OCI-LY7 (cell line): ENCODE results near the gene APCDD1. TPM values are rescaled to one million over a fixed set of nuclear protein-coding genes. Genes with fewer than 3 reads are reported as not detected.

Experiments used
- BruUV-seq: library from RNA; stranded (reverse); fragments of 400-500 nt; replicated peaks from 2 replicates; lab custom pipeline; 2021; lab: Mats Ljungman, UMichigan
- CTCF ChIA-PET: fragments of 300-600 bp; sonication (Branson Sonifier 250); formaldehyde crosslinking; loops from one replicate; lab custom pipeline; 2022; ENCODE audit warnings: antibody characterized with exemption; ENCODE audit not compliant: unreplicated experiment; lab: Charles Lee
- POLR2A ChIA-PET: fragments of 300-600 bp; sonication (Branson Sonifier 250); formaldehyde crosslinking; loops from one replicate; lab custom pipeline; 2022; ENCODE audit warnings: antibody characterized with exemption; lab: Charles Lee
- DNase-seq: peaks from one replicate; pipeline ENCODE4 v3.0.0-alpha.2; 2015; ENCODE audit warnings: low spot score
- H2AFZ ChIP-seq: fragments of 200-600 bp; sonication (generic), shearing (Covaris generic); 2 replicates; pipeline ENCODE4 v1.6.1; 2014; ENCODE audit warnings: mild to moderate bottlenecking, antibody characterized with exemption, low read length, moderate library complexity
- H3K27ac ChIP-seq: fragments of 200-600 bp; sonication (generic); 2 replicates; pipeline ENCODE4 v1.5.1; 2014; ENCODE audit warnings: mixed run types, low read depth, mild to moderate bottlenecking, moderate library complexity, low read length, inconsistent platforms; ENCODE audit not compliant: poor library complexity, severe bottlenecking
- H3K36me3 ChIP-seq: fragments of 200-600 bp; sonication (generic); 2 replicates; pipeline ENCODE4 v1.6.1; 2014; ENCODE audit warnings: mild to moderate bottlenecking, antibody characterized with exemption, low read length, moderate library complexity, mixed read lengths; ENCODE audit not compliant: insufficient read depth
- H3K4me1 ChIP-seq: fragments of 200-600 bp; sonication (generic); 2 replicates; pipeline ENCODE4 v1.5.1; 2014; ENCODE audit warnings: mild to moderate bottlenecking, low read length; ENCODE audit not compliant: insufficient read depth, poor library complexity, severe bottlenecking
- H3K4me2 ChIP-seq: fragments of 200-600 bp; sonication (generic); 2 replicates; pipeline ENCODE4 v1.6.1; 2014; ENCODE audit warnings: mild to moderate bottlenecking, low read length
- H3K4me3 ChIP-seq: fragments of 200-600 bp; sonication (generic); 2 replicates; pipeline ENCODE4 v1.5.1; 2014; ENCODE audit warnings: mild to moderate bottlenecking, low read depth, low read length; ENCODE audit not compliant: poor library complexity, severe bottlenecking
- H3K79me2 ChIP-seq: fragments of 200-600 bp; sonication (generic); 2 replicates; pipeline ENCODE4 v1.6.1; 2016; ENCODE audit warnings: low read depth, mild to moderate bottlenecking, low read length, moderate library complexity, mixed read lengths; ENCODE audit not compliant: insufficient read depth
- H3K9me2 ChIP-seq: fragments of 200-600 bp; sonication (generic); 2 replicates; pipeline ENCODE4 v1.6.1; 2016; ENCODE audit warnings: mild to moderate bottlenecking, low read length, mixed read lengths; ENCODE audit not compliant: insufficient read depth
- H3K9me3 ChIP-seq: fragments of 200-600 bp; sonication (generic); 2 replicates; pipeline ENCODE4 v1.6.1; 2014; ENCODE audit warnings: mild to moderate bottlenecking, mixed run types, low read length, mixed read lengths
- H4K20me1 ChIP-seq: fragments of 200-600 bp; sonication (generic); 2 replicates; pipeline ENCODE4 v1.6.1; 2014; ENCODE audit warnings: mild to moderate bottlenecking, antibody characterized with exemption, low read length, moderate library complexity, mixed read lengths; ENCODE audit not compliant: insufficient read depth
- CTCF ChIP-seq: fragments of 200-600 bp; sonication (generic); conservative IDR thresholded peaks from 2 replicates; pipeline ENCODE4 v1.5.1; 2014; ENCODE audit warnings: mild to moderate bottlenecking, antibody characterized with exemption, low read length, moderate library complexity, mixed read lengths
- EZH2phosphoT487 ChIP-seq: fragments of 200-600 bp; sonication (generic); IDR thresholded peaks from 2 replicates; pipeline ENCODE4 v1.6.1; 2018; ENCODE audit warnings: low read depth, borderline replicate concordance, mild to moderate bottlenecking, mixed run types, antibody characterized with exemption, low read length, moderate library complexity, mixed read lengths
- intact Hi-C: fragments of 100-400 bp; cut with micrococcal nuclease; formaldehyde crosslinking; loops from one replicate; pipeline ENCODE4 v1.10.0; 2022; ENCODE audit not compliant: unreplicated experiment
- total RNA-seq, 2 experiments: library from RNA; depleted of rRNA in 1 of 2; stranded (reverse); fragments of >200 nt in 1 of 2; shearing (Covaris generic) in 1 of 2; gene quantifications; 2 replicates each; pipeline ENCODE4 v1.2.3, GENCODE V29; 2014 to 2022

The APCDD1 gene
- total RNA-seq, 2 experiments from 2014 or later = not detected

- no peaks in the 10 kb centered on the region for H3K9me2 ChIP-seq
- 0 out of 2 replicates have a peak, but pooled peaks cover 4% of the 10 kb centered on the region for H4K20me1 ChIP-seq
- H3K9me3 ChIP-seq = no peaks in the 10 kb centered on the region
- H3K79me2 ChIP-seq = no peaks in the 10 kb centered on the region
- H2AFZ ChIP-seq = no peak overlapping the region
- no peak overlapping the region for H3K27ac ChIP-seq
- H3K4me1 ChIP-seq = peaks cover 5% of the 10 kb centered on the region
- CTCF ChIA-PET = interaction anchor here (0.6 kb wide), 1 partner anchor 106 kb away, joined by 3 read pairs; no protein-coding TSS in a partner anchor
- no peak overlapping the region for H3K4me2 ChIP-seq
- TF ChIP-seq EZH2phosphoT487 (no peak), CTCF (no peak)
- H3K36me3 ChIP-seq = no peaks in the 10 kb centered on the region
- intact Hi-C loops = loop anchor here (10.0 kb wide), 1 partner anchor 241 kb away; no protein-coding TSS in a partner anchor
- no peak for DNase-seq
- BruUV-seq = no TSS peak
- POLR2A ChIA-PET = interaction anchor here (0.6 to 1.1 kb wide), 2 partner anchors 19 to 129 kb away, joined by 3 read pairs; no protein-coding TSS in a partner anchor
- H3K4me3 ChIP-seq = no peak overlapping the region
Observed at GRCh38 chr18:10515456-10515855, 61.0 kb downstream of the APCDD1 start.

- H3K36me3 ChIP-seq = no peaks in the 10 kb centered on the region
- no peaks in the 10 kb centered on the region for H3K79me2 ChIP-seq
- no peaks in the 10 kb centered on the region for H3K9me2 ChIP-seq
- BruUV-seq = no TSS peak
- 0 out of 2 replicates have a peak, but pooled peaks cover 4% of the 10 kb centered on the region for H4K20me1 ChIP-seq
- intact Hi-C loops = loop anchor here (10.0 kb wide), 1 partner anchor 241 kb away; no protein-coding TSS in a partner anchor
- TF ChIP-seq EZH2phosphoT487 (no peak), CTCF (no peak)
- POLR2A ChIA-PET = interaction anchor here (0.6 to 1.1 kb wide), 2 partner anchors 19 to 130 kb away, joined by 3 read pairs; no protein-coding TSS in a partner anchor
- no peak overlapping the region for H2AFZ ChIP-seq
- H3K4me1 ChIP-seq = peaks cover 5% of the 10 kb centered on the region
- DNase-seq = no peak
- no peak overlapping the region for H3K27ac ChIP-seq
- CTCF ChIA-PET = no interaction called here
- H3K4me2 ChIP-seq = no peak overlapping the region
- H3K9me3 ChIP-seq = no peaks in the 10 kb centered on the region
- no peak overlapping the region for H3K4me3 ChIP-seq
Observed at GRCh38 chr18:10516078-10516477, 61.6 kb downstream of the APCDD1 start.
